CD14-positive monocyte (primary cell): ENCODE measurements around the gene STX12. TPM values are rescaled to one million over a fixed set of nuclear protein-coding genes. Genes with fewer than 3 reads are reported as not detected.

Experiments
- DNase-seq, 3 donors: peaks; one replicate each; pipeline ENCODE4 v3.0.0-alpha.2; 2011 to 2022
- H2AFZ ChIP-seq: 2 replicates; pipeline ENCODE4 v1.6.0; 2012; ENCODE audit warnings: mild to moderate bottlenecking, low read depth, low read length, inconsistent platforms; ENCODE audit not compliant: insufficient read depth, poor library complexity, severe bottlenecking
- H3K27ac ChIP-seq, 2 donors: 1 replicate in 1 of 2; 2 replicates in 1 of 2; pipeline ENCODE4 v1.5.1; 2012 to 2013; ENCODE audit warnings: low read length in 2 of 2, control low read depth in 1 of 2, inconsistent platforms in 1 of 2, low read depth in 1 of 2, mild to moderate bottlenecking in 1 of 2
- H3K27me3 ChIP-seq, 2 donors: one replicate each; pipeline versions ENCODE4 v1.6.0 to v1.6.1; 2011 to 2013; ENCODE audit warnings: low read length in 2 of 2; ENCODE audit not compliant: control insufficient read depth in 2 of 2, insufficient read depth in 2 of 2
- H3K36me3 ChIP-seq, 2 donors: replicated peaks in 1 of 2; 1 replicate in 1 of 2; 2 replicates in 1 of 2; pipeline versions ENCODE4 v1.5.1 to v1.6.1; 2012 to 2013; ENCODE audit warnings: low read length in 2 of 2, control low read depth in 1 of 2, inconsistent platforms in 1 of 2, mild to moderate bottlenecking in 1 of 2; ENCODE audit not compliant: insufficient read depth in 2 of 2, control insufficient read depth in 1 of 2
- H3K4me1 ChIP-seq, 2 donors: 1 replicate in 1 of 2; 2 replicates in 1 of 2; pipeline versions ENCODE4 v1.5.1 to v1.6.1; 2012 to 2013; ENCODE audit warnings: low read length in 2 of 2, control low read depth in 1 of 2, inconsistent platforms in 1 of 2, mild to moderate bottlenecking in 1 of 2, moderate library complexity in 1 of 2; ENCODE audit not compliant: insufficient read depth in 2 of 2, control insufficient read depth in 1 of 2
- H3K4me2 ChIP-seq: replicated peaks from 2 replicates; pipeline ENCODE3; 2012; ENCODE audit warnings: low read length, moderate library complexity, mild to moderate bottlenecking; ENCODE audit not compliant: poor library complexity, severe bottlenecking; ENCODE audit errors: extremely low read depth
- H3K4me3 ChIP-seq, 3 experiments: fragments of 200-600 bp in 1 of 3; sonication (generic) in 1 of 3; replicated peaks in 1 of 3; 1 replicate in 2 of 3; 2 replicates in 1 of 3; pipeline ENCODE4 v1.5.1; 2011 to 2013; ENCODE audit warnings: low read length in 3 of 3, mild to moderate bottlenecking in 3 of 3, control low read depth in 2 of 3, low read depth in 2 of 3, inconsistent platforms in 1 of 3, moderate library complexity in 1 of 3
- H3K79me2 ChIP-seq: 2 replicates; pipeline ENCODE4 v1.6.0; 2012; ENCODE audit warnings: mild to moderate bottlenecking, control low read depth, inconsistent platforms, low read length, moderate library complexity; ENCODE audit not compliant: insufficient read depth
- H3K9ac ChIP-seq: 2 replicates; pipeline ENCODE4 v1.6.0; 2017; ENCODE audit warnings: low read length, mild to moderate bottlenecking; ENCODE audit not compliant: insufficient read depth, poor library complexity, severe bottlenecking
- H3K9me3 ChIP-seq, 2 donors: replicated peaks in 1 of 2; 1 replicate in 1 of 2; 2 replicates in 1 of 2; pipeline versions ENCODE4 v1.5.1 to v1.6.1; 2012 to 2013; ENCODE audit warnings: low read length in 2 of 2, control low read depth in 1 of 2; ENCODE audit not compliant: control insufficient read depth in 1 of 2, insufficient read depth in 1 of 2
- H4K20me1 ChIP-seq: 2 replicates; pipeline ENCODE4 v1.6.0; 2012; ENCODE audit warnings: mild to moderate bottlenecking, low read length, control low read depth, moderate library complexity; ENCODE audit not compliant: insufficient read depth
- H3K27ac Mint-ChIP-seq, 7 donors: one replicate each; pipeline ENCODE4 v1.8.0; 2020; ENCODE audit warnings: mild to moderate bottlenecking in 7 of 7, mixed read lengths in 7 of 7, moderate library complexity in 6 of 7, inconsistent platforms in 2 of 7
- H3K27me3 Mint-ChIP-seq, 3 donors: one replicate each; pipeline ENCODE4 v1.8.0; 2021 to 2022; ENCODE audit warnings: low read depth in 3 of 3, mild to moderate bottlenecking in 3 of 3, mixed read lengths in 3 of 3, moderate library complexity in 3 of 3, inconsistent platforms in 1 of 3
- H3K36me3 Mint-ChIP-seq, 2 donors: one replicate each; pipeline ENCODE4 v1.8.0; 2020; ENCODE audit warnings: mixed read lengths in 2 of 2, inconsistent platforms in 1 of 2, mild to moderate bottlenecking in 1 of 2
- H3K4me1 Mint-ChIP-seq: one replicate; pipeline ENCODE4 v1.8.0; 2020; ENCODE audit warnings: mild to moderate bottlenecking, mixed read lengths
- H3K4me3 Mint-ChIP-seq, 2 donors: one replicate each; pipeline ENCODE4 v1.8.0; 2020; ENCODE audit warnings: mild to moderate bottlenecking in 2 of 2, mixed read lengths in 2 of 2, moderate library complexity in 1 of 2
- H3K9me3 Mint-ChIP-seq, 7 donors: one replicate each; pipeline ENCODE4 v1.8.0; 2020 to 2022; ENCODE audit warnings: mixed read lengths in 7 of 7, mild to moderate bottlenecking in 6 of 7, moderate library complexity in 6 of 7, inconsistent platforms in 2 of 7
- CTCF ChIP-seq: fragments of 200-600 bp; IDR thresholded peaks from one replicate; pipeline ENCODE4 v1.8.0; 2022; ENCODE audit warnings: antibody characterized with exemption, mild to moderate bottlenecking
- WGBS: methylation state at CpG from one replicate; pipeline ENCODE4 v1.1.5; 2013; ENCODE audit warnings: missing lambda C conversion rate; ENCODE audit not compliant: insufficient coverage; 5-methylcytosine and 5-hydroxymethylcytosine counted together
- intact Hi-C, 2 donors: fragments of 100-400 bp; cut with micrococcal nuclease; formaldehyde crosslinking; loops; one replicate each; pipeline versions ENCODE4 v1.15.0 to v1.15.1; 2023
- polyA plus RNA-seq, 3 donors: library from polyadenylated mRNA; depleted of rRNA in 1 of 3; unstranded in 2 of 3; stranded (reverse) in 1 of 3; fragments of 300-500 nt in 2 of 3; fragments of >200 nt in 1 of 3; fragmentation: Illumina TruSeq in 2 of 3; gene quantifications; 1 replicate in 2 of 3; 2 replicates in 1 of 3; pipeline ENCODE4 v1.2.3, GENCODE V29; 2012 to 2021

STX12 gene
- polyA plus RNA-seq, 3 donors, result 29.4 to 49.4 (median 36.2) TPM

- H3K9ac ChIP-seq, result no peak overlapping the region
- intact Hi-C loops, result no loop called here
- peaks cover 2 to 14% of the 10 kb centered on the region in 2 donors for H3K36me3 ChIP-seq
- Mint-ChIP-seq H3K4me3 (no peak overlapping the region), H3K27me3 (peaks cover 0 to under 1% (median 0%) of the 10 kb centered on the region in 3 donors), H3K36me3 (peaks cover 11 to 15% of the 10 kb centered on the region in 2 donors), H3K27ac (peak overlapping the region in 1 of 7 donors; percentile 10), H3K9me3 (no peaks in the 10 kb centered on the region), H3K4me1 (peaks cover 48% of the 10 kb centered on the region)
- peaks cover 95% of the 10 kb centered on the region for H3K79me2 ChIP-seq
- no peak overlapping the region for H3K4me2 ChIP-seq
- H3K27ac ChIP-seq, result peak overlapping the region in 1 of 2 donors; percentile 2
- H3K9me3 ChIP-seq, result no peaks in the 10 kb centered on the region
- no peak for DNase-seq
- WGBS, result no CpG with 5 or more reads among the region's 1 CpG
- H3K4me3 ChIP-seq, result no peak overlapping the region
- no peaks in the 10 kb centered on the region for H3K27me3 ChIP-seq
- peaks cover 29 to 44% of the 10 kb centered on the region in 2 donors for H3K4me1 ChIP-seq
- peaks cover 100% of the 10 kb centered on the region for H4K20me1 ChIP-seq
- TF ChIP-seq CTCF, result no peak
- H2AFZ ChIP-seq, result no peak overlapping the region
Observed at GRCh38 chr1:27784700-27785099, 11.7 kb downstream of the STX12 start.

- TF ChIP-seq CTCF, result no peak
- Mint-ChIP-seq H3K27ac (peak overlapping the region in 4 of 7 donors; percentile 1 to 73 (median 29)), H3K4me3 (no peak overlapping the region), H3K4me1 (peaks cover 43% of the 10 kb centered on the region), H3K36me3 (peaks cover 15 to 22% of the 10 kb centered on the region in 2 donors), H3K9me3 (peaks cover 0 to 2% (median 0%) of the 10 kb centered on the region in 7 donors), H3K27me3 (no peaks in the 10 kb centered on the region)
- Histone ChIP-seq H3K4me3 (no peak overlapping the region), H3K4me1 (peaks cover 24 to 39% of the 10 kb centered on the region in 2 donors), H3K27ac (peak overlapping the region in 1 of 2 donors; percentile 10), H3K79me2 (peaks cover 83% of the 10 kb centered on the region), H2AFZ (no peak overlapping the region), H3K9ac (no peak overlapping the region), H3K36me3 (peaks cover 2 to 21% of the 10 kb centered on the region in 2 donors), H3K4me2 (no peak overlapping the region), H3K9me3 (no peaks in the 10 kb centered on the region), H4K20me1 (peaks cover 97% of the 10 kb centered on the region), H3K27me3 (no peaks in the 10 kb centered on the region)
- intact Hi-C loops, result no loop called here
- DNase-seq, result no peak
Observed at GRCh38 chr1:27785781-27786455, 12.9 kb downstream of the STX12 start.
